Loucy (cell line): ENCODE results near the gene BARHL2.

Source experiments
- H2AFZ ChIP-seq: fragments of 200-600 bp; sonication (generic); 2 replicates; pipeline ENCODE4 v1.6.0; 2016; ENCODE audit warnings: antibody characterized with exemption, mild to moderate bottlenecking, low read length, moderate library complexity
- H3F3A ChIP-seq: fragments of 200-600 bp; 2 replicates; pipeline ENCODE4 v1.6.0; 2016; ENCODE audit warnings: antibody characterized with exemption, low read depth, mild to moderate bottlenecking
- H3K27me3 ChIP-seq: fragments of 200-600 bp; sonication (generic); 2 replicates; pipeline ENCODE4 v1.6.1; 2014; ENCODE audit warnings: low read length, mild to moderate bottlenecking; ENCODE audit not compliant: insufficient read depth, poor library complexity, severe bottlenecking
- H3K36me3 ChIP-seq: fragments of 200-600 bp; sonication (generic); 2 replicates; pipeline ENCODE4 v1.6.1; 2016; ENCODE audit warnings: low read length; ENCODE audit not compliant: insufficient read depth
- H3K4me1 ChIP-seq: fragments of 200-600 bp; sonication (generic); 2 replicates; pipeline ENCODE4 v1.5.1; 2014; ENCODE audit warnings: low read length, mild to moderate bottlenecking; ENCODE audit not compliant: insufficient read depth, poor library complexity, severe bottlenecking
- H3K4me2 ChIP-seq: fragments of 200-600 bp; sonication (generic); 2 replicates; pipeline ENCODE4 v1.6.0; 2014; ENCODE audit warnings: antibody characterized with exemption, low read length, low read depth, mild to moderate bottlenecking; ENCODE audit not compliant: poor library complexity, severe bottlenecking
- H3K4me3 ChIP-seq: fragments of 200-600 bp; sonication (generic); 2 replicates; pipeline ENCODE4 v1.5.1; 2014; ENCODE audit warnings: low read length, mild to moderate bottlenecking, mixed read lengths; ENCODE audit not compliant: poor library complexity, severe bottlenecking
- H3K79me2 ChIP-seq: fragments of 200-600 bp; sonication (generic); 2 replicates; pipeline ENCODE4 v1.6.1; 2014; ENCODE audit warnings: low read length; ENCODE audit not compliant: insufficient read depth
- H3K9ac ChIP-seq: fragments of 200-600 bp; sonication (generic); 2 replicates; pipeline ENCODE4 v1.6.0; 2014; ENCODE audit warnings: mild to moderate bottlenecking, low read depth, low read length, moderate library complexity; ENCODE audit not compliant: poor library complexity, severe bottlenecking
- H3K9me2 ChIP-seq: fragments of 200-600 bp; sonication (generic); replicated peaks from 2 replicates; pipeline ENCODE4 v1.6.1; 2016; ENCODE audit warnings: low read depth, low read length, mixed read lengths
- H3K9me3 ChIP-seq: fragments of 200-600 bp; sonication (generic); 2 replicates; pipeline ENCODE4 v1.6.1; 2014; ENCODE audit warnings: mild to moderate bottlenecking, antibody characterized with exemption, low read length, low read depth; ENCODE audit not compliant: insufficient read depth
- H4K20me1 ChIP-seq: fragments of 200-600 bp; sonication (generic); 2 replicates; pipeline ENCODE4 v1.6.0; 2014; ENCODE audit warnings: antibody characterized with exemption, low read length, mild to moderate bottlenecking; ENCODE audit not compliant: insufficient read depth, poor library complexity, severe bottlenecking
- CTCF ChIP-seq: fragments of 200-600 bp; sonication (generic); conservative IDR thresholded peaks from 2 replicates; pipeline ENCODE4 v1.5.1; 2014; ENCODE audit warnings: mild to moderate bottlenecking, antibody characterized with exemption, low read length
- EZH2phosphoT487 ChIP-seq: fragments of 200-600 bp; IDR thresholded peaks from 2 replicates; pipeline ENCODE4 v1.6.1; 2018; ENCODE audit warnings: antibody characterized with exemption, mild to moderate bottlenecking, moderate library complexity, borderline replicate concordance

BARHL2 gene

GRCh38 chr1:90712153-90712856 lies 4.8 kb downstream of the BARHL2 start:
- no peak overlapping the region for H3K4me3 ChIP-seq
- H3K4me2 ChIP-seq = no peak overlapping the region
- H3K9me3 ChIP-seq = no peaks in the 10 kb centered on the region

GRCh38 chr1:90711696-90712095 lies 5.4 kb downstream of the BARHL2 start:
- no peak overlapping the region for H3K9ac ChIP-seq
- H3K27me3 ChIP-seq = peaks cover 8% of the 10 kb centered on the region
- H3K36me3 ChIP-seq = no peaks in the 10 kb centered on the region
- TF ChIP-seq CTCF (no peak), EZH2phosphoT487 (no peak)
- H3K9me2 ChIP-seq = no peaks in the 10 kb centered on the region
- H4K20me1 ChIP-seq = no peaks in the 10 kb centered on the region
- no peak overlapping the region for H3K4me3 ChIP-seq
- no peaks in the 10 kb centered on the region for H3K4me1 ChIP-seq
- no peaks in the 10 kb centered on the region for H3K79me2 ChIP-seq
- H3F3A ChIP-seq = no peaks in the 10 kb centered on the region
- H3K9me3 ChIP-seq = no peaks in the 10 kb centered on the region
- no peak overlapping the region for H3K4me2 ChIP-seq
- H2AFZ ChIP-seq = no peak overlapping the region

More at GRCh38 chr1:90712153-90712856, 4.8 kb downstream of the BARHL2 start:
- H2AFZ ChIP-seq = no peak overlapping the region
- no peaks in the 10 kb centered on the region for H3K79me2 ChIP-seq
- H3K36me3 ChIP-seq = no peaks in the 10 kb centered on the region
- H3K4me1 ChIP-seq = no peaks in the 10 kb centered on the region
- no peaks in the 10 kb centered on the region for H4K20me1 ChIP-seq
- H3K9ac ChIP-seq = no peak overlapping the region
- peaks cover 7% of the 10 kb centered on the region for H3K27me3 ChIP-seq
- no peaks in the 10 kb centered on the region for H3K9me2 ChIP-seq
- no peaks in the 10 kb centered on the region for H3F3A ChIP-seq
- TF ChIP-seq CTCF = no peak
- no peak for TF ChIP-seq EZH2phosphoT487

- no peaks in the 10 kb centered on the region for H3K79me2 ChIP-seq
- H3K9me2 ChIP-seq = no peaks in the 10 kb centered on the region
- peaks cover 12% of the 10 kb centered on the region for H3K27me3 ChIP-seq
- no peaks in the 10 kb centered on the region for H3K36me3 ChIP-seq
- no peak for TF ChIP-seq CTCF
- TF ChIP-seq EZH2phosphoT487 = no peak
- no peaks in the 10 kb centered on the region for H3F3A ChIP-seq
- H4K20me1 ChIP-seq = no peaks in the 10 kb centered on the region
- H3K4me1 ChIP-seq = no peaks in the 10 kb centered on the region
- H3K4me3 ChIP-seq = no peak overlapping the region
- H3K9ac ChIP-seq = no peak overlapping the region
- H3K4me2 ChIP-seq = no peak overlapping the region
- H3K9me3 ChIP-seq = no peaks in the 10 kb centered on the region
- H2AFZ ChIP-seq = no peak overlapping the region
Observed at GRCh38 chr1:90710579-90711536, 6.2 kb downstream of the BARHL2 start.
